HG02870 (cell line): ENCODE measurements around the gene CIAO1.
"Not testable (repeated sequence)": the region's sequence is repeated elsewhere in the genome, so short reads cannot be mapped to it uniquely, and the experiment has no call there.

Experiments used
- ATAC-seq: cut with Tn5 transposase; IDR thresholded peaks from one replicate; pipeline ENCODE4 v1.9.1; 2021; ENCODE audit warnings: mild to moderate bottlenecking, moderate library complexity; ENCODE audit not compliant: unreplicated experiment

CIAO1 gene

DNA sequence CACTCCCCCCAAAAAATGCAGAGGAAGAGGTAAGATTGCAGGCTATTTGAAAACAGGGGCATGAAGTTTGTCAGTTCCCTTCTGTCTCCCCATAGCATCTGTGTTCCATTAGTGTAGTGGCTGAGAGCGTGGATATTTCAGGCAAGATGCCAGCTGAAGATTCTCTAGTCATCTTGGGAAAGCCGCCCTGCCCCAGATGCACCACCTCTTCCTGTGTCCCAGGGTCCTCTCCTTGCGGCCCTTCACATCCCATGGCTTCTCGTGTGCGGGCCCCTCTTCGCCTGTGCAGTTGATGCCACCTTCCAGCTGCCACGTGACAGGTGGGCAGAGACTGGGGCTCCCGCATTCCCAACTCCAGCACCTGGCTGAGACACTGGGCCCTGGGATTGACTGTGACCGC is 16.4 kb upstream of the CIAO1 start:
- no peak for ATAC-seq

DNA sequence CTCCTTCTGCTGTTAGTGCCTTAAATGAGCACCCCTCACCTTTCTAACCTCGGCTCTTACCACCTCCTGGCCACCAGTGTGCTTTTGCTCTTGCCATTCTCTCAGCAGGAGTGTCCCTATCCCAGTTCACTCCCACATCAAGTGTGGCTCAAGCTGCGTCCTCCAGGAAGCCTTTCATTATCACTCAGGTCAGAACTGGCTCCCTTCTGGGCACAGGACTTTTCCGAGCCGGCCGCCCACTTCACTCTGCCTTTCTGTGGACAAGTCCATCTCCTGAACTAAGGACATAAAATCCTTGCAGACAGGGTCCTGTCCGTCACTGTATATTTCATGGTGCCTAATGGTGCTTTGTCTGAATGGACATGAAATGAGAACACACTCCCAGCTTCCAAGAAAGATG is 15.8 kb upstream of the CIAO1 start:
- ATAC-seq, result no peak

DNA sequence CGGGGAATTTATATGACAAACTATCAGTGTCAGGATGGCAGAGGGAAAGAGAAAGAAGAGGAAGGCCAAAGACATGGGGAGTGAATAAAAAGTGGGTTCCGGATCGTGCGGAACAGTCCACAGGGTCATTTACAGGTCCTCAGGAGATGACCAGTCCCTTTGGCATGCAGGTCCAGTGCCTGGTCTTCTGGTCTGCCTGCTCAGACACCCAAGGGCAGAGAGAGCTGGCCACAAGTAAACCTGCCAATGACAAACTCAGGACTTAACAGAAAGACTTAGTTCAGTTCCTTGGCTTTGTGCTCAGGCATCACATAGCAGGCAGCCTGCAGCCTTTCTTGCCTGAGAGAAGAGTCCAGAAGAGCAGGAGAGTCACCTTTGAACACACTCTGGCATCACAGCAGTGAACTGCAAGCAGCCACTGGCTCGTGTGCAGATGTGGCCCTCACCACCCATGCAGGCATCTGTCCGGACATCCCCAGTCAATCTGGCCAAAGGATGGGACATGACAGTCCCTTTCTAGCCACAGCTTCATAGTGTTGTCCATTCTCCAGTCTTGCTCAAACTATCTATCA is 14.2 kb upstream of the CIAO1 start:
- no peak for ATAC-seq

DNA sequence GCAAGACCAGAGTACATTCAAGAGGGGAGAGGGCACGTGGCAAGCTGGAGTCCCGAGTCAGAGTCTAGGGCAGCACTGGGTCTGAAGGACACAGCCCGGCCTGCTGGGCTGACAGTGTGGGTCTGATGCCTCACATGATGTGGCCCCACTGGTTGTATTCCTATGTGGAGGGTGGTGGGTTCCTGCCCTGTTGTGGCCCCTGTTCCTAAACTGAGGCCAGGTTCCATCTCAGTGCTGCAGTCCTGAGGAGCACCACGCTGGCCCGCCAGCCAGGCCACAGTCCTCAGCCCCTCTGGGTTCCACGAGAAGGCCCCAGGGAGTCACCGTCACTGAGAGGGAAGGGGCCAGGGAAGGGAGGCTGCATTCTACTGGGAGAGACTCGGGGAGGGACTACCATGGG is 13.5 kb upstream of the CIAO1 start:
- ATAC-seq, result no peak

DNA sequence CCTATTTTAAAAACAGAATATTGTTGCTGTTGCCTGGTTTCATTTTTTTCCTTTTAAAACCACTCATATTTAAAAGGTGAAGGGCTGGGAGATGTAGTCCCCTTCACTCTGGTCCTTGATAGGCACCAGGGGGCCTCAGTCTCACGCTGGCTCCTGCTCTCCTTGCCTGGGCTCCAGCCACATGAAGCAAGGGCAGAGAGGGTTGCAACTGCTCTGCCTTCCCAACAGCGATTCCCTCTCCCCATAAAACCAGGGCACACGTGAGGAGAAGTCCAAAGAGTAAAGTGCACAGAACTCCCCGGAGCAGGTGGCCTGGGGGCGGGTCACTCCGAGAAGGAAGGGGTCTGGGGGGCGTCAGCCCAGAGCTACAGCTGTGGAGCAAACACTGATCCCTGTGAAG is 13.0 kb upstream of the CIAO1 start:
- no peak for ATAC-seq

DNA sequence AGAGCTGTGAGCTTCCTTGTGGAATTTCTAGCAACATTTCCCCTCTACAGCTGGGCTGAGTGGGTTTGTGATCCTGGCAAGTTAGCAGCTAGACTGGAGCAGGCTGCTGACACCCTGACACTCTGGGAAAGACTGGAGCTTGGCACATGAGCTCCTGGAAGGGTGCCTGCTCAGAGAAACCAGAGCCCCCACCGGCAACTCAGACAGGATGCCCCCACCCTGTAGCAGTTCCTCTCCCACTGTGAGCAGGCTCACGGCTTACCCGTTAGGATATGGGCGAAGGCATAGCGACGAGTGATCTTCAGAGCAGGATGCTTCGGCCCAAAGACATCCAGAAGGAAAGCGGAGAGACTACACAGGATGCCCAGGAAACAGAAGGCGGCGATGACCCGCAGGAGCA is 11.5 kb upstream of the CIAO1 start:
- no peak for ATAC-seq

DNA sequence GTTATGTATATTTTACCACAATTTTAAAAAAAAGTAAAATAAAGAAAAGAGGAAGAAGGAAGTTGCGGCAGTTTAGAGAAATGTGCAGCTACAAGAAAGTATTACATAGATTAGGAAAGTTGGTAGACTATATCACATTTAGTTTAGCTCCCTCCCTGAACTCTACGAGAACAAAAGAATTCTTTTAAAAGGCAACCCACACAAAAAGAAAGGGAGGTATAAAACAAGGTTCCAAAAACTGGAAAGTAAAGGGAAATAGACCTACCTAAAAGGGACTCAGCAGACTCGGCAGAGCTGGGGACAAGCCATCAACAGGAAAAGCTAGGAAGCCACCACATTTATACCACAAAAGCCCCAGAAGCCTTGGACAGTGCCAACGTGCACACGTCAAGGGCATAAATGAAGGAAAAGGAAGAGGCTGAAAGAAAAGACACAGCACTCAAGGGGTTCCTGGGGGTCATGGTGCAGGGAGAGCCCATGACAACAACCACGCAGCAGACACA is 9.4 kb upstream of the CIAO1 start:
- ATAC-seq, result no peak

DNA sequence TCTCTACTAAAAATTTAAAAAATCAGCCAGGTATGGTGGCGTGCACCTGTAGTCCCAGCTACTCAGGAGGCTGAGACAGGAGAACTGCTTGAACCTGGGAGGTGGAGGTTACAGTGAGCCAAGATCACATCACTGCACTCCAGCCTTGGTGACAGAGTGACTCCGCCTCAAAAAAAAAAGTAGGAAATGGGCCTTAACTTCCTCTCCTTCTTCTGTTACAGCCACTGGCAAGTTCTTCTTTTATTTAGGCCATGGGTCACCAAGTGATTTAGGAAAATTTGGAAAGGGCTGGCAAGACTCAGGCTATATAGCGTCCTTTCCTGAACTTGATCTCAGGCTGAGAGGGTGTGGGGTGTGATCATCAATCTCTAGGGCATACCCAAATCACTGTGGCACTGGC is 8.3 kb upstream of the CIAO1 start:
- ATAC-seq, result not testable (repeated sequence)

DNA sequence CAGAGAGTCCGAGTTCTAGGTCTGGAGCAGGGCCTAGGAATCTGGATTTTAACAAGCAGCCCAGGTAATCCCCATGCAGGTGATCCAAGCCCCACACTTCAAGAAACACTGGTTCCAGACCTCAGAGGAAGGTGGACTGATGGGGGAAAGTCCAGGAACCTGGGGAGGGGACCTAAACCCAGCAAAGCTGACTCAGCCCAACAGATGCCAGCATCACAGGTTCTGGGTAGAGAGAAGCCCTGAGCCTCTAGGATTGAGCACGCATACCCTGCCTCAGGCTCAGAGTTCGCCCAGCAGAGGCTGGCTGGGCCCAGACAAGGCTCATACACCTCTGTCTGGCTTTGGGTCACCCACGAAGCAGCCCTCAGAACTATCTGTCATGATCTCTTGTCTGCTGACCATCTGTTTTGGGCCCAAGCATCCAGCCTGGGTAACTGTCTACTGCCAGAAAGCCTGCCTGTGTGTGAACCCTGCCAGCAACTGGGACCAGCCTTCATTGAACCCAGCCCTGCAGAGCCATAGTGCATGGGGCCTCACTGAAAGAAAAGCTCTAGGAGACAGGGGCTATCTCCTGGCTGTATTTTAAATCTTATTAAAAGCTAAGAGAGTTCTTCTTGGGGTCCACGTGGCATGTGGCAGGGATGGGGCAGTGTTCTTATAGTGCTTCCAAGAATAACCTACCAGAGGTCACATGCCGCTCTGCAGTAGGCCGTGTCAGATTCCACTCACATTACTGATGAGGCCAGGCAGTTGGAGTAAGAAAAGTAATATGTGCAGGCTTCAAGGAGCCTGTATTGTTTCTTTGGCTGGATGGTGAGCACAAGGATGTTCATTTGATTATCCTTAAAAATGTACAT is 7.6 kb upstream of the CIAO1 start:
- no peak for ATAC-seq

DNA sequence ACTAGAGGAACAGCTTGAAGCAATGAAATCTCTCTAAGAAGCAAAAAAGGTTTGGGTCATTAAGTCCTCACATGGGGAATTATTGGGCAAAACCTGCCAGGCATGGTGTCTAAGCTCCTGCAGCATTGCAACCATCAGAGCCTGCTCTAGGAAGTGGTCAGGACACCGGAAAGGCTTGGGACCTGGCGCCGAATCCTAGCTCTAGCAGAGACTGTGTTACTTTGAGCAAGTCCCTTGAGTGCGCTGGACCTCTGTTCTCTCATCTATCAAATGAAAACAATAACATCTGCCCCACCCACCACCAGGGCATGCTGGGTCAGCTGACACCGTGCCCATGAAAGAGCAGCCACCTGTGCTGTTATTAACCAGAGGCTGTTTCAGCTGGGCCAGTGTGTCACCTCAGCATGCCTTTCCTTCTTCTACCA is 6.5 kb upstream of the CIAO1 start:
- ATAC-seq, result no peak

DNA sequence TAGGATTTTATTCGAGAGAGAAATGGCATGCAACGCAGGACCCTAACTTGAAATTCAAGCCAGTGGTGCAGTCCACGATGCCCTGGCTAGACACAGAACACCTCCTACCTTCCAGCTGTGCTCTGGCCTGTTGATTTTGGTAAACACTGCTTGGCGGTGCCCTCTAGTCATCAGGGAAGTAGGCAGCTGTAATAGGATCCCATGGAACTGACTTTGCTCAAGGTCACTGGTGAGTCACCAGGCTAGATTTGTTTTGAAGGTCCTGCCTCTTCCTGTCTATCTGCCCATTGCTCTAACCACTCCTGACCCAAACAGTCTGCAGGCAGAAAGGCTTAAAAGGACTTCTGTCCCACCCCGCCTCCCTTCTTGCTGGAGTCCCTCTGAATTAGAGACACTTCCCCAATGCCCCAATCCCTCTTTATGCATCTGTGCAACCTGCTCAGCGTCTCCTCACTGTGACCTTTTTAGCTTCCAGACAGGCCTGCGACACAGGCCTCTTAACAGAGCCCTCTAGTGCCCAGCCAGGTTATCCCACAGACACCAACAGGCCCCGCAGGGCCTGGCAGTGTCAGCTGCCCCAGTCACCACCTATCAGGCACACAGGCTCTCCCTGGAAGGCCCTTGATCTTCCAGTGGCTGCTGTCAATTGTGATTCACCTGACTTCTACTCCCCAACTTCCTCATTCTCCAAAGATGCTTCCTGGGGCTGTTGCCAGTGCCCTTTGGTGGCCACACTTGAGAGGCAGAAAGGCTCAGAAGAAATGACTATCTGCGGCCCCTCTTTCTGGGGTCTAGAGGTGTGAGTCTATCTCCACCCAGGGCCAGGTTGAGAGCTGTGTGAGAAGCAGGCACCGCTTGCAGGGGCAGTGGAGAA is 5.4 kb upstream of the CIAO1 start:
- ATAC-seq, result no peak

DNA sequence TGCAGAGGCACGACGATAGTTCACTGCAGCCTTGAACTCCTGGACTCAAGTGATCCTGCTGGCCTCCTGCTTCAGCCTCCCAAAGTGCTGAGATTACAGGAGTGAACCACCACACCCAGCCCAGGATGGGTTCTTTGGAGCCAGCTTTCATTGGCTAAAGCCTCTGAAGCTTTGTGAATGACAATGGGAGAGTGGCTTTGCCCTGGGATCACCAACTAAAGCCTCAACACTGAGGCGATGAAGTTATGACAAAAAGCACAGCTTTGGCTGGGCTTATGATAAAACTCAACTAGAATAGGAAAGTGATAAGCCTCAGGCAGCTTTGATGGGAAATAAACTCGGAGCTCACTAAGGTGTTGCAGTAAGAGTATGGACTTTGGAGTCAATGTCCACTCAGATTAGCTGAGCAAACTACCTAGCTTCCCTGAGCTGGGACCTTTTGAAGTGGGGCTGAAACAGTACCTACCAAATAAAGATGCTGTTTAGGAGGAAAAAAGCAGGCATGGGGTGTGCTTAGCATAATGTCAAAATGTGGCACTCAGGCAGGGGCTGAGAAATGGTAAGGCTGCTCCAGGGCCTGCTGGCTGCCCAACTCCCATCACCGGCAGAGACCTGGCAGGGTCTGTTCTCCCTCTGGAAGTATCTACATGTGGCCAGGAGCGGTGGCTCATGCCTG is 4.6 kb upstream of the CIAO1 start:
- ATAC-seq, result no peak

DNA sequence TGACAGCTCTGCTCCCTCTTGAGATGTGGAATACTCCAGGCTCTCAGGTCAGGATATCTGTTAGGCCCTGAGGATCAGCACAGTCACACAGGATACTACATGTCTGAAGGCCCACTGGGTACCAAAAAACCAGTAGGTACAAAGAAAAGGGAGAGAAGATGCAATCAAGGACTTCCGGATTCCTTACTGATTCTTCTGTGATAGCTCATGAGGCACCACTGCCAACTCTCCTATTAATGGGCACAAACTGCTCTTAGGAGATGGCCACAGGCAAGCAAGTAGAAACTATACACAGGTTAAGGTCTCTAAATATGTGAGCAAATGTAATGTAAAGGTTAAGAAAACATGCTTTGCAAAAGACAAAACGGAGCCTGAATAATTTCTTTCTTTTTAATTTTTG is 3.7 kb upstream of the CIAO1 start:
- ATAC-seq, result no peak

DNA sequence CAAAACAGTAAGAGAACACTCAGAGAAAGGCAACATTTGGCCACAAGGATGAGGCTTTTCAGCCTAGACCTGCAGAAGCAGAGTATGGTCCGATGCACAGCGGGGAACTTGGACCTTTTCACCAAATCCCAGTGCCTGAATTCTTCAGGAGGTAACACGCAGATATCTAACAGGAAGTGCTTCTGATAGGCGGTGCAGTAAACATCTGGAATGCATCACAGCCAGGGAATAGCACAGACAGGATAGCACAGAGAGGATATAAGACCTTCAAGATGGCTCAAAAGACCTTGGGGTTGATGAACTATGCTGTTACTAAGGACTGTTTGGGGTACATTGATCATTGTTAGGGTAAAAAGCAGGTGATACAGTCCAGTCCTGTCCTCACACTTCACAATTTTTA is 1.9 kb upstream of the CIAO1 start:
- ATAC-seq, result no peak

DNA sequence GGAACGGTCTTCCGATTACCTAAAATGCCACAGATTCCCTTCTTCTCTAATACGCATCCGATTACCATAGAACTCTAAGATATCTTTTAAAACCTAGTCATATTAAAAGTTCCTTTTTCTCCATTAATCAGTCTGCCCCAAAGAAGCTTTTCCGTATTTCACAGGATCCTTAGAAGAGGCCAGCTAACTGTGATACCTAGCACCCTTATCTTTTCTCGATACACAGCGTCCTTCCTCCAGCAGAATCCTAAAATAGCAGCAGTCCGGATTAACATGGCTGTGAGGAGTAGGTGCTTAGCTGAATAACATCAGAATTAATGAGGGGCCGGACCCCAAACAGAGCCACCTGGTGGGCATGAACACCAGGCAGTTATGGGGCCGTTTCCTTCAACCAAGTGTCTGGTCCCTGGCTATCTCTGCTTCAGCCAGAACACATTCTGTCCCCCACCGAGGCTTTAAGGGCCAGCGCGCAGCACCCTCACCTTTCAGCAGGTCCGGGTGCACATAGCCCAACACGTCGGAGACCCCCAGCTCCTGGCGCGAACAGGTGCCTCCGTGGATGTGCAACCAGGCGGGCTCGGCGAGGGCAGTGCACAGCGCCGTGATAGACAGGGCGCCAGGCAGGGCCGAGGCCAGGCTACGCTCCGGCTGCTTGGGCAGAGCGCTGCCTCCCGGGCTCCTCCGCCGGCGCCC is 1.2 kb upstream of the CIAO1 start:
- ATAC-seq, result no peak

DNA sequence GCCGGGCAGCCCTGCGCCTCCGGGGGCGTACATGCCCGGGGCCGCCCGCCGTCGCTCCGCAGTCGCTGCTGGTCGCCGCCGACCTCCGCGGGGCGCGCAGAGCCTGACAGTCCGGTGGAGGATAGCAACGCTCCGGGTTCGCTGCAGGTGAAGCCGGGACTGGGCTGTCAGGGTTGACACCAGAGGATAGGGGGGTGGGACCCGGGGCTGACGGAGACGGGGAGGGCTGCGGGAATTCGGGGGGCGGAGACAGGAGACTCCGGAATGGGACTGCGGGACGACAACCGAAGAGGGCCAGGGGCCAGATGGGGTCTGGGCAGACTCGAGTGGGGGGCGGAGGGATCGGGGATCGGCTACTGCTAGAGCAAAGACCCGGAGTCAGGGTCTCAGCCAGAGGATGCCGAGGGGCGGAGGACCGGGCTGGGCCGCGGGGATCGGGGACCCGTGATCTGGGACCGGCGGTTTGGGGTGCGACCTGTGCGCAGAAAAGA is 631 bp upstream of the CIAO1 start:
- no peak for ATAC-seq

DNA sequence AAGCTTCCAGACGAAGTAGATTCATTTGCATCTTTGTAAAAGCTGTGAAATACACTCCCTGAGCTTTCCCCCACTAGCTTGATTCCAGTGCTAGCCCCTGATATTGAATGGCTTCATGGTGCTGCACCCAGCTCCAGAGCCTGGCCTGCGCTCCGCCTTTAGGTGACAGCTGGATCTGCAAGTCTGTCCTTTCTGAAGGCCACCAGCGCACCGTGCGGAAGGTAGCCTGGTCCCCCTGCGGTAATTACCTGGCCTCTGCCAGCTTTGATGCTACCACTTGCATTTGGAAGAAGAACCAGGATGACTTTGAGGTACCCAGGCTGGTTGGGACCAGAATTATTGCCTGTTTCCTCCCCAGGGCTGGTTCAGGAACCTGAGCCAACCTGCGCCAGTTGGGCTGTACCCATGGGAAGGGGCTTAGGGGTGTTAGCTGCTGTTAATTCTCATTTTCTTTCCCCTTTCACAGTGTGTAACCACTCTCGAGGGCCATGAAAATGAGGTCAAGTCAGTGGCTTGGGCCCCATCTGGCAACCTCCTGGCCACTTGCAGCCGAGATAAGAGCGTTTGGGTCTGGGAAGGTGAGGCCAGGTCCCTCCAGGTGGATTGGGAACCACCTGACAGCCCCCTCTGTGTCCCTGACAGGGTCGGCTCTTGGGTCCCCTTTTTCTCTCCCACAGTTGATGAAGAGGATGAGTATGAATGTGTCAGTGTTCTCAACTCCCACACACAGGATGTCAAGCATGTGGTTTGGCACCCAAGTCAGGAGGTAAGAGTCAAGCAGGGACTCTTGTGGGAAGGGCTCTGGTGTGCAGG is 1.3 kb downstream of the CIAO1 start:
- no peak for ATAC-seq

DNA sequence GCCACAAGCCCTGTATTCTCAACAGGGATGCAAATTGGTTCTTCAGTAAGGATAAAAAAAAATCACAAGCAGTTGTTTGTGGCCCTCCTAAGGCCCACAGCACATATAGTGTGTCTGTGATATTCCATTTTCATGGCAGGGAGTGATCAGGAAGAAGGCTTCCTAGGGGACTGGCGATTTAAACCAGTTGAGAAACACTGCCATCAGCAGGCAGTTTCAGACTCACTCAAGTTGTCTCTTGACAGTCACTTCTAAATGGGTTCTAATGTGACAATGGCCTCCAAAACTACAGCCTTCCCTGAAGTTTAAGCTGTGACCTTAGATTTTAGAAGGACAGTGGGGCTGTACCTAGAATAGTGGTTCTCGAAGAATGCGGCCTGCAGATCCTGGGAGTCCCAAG is 6.0 kb downstream of the CIAO1 start:
- ATAC-seq, result no peak

DNA sequence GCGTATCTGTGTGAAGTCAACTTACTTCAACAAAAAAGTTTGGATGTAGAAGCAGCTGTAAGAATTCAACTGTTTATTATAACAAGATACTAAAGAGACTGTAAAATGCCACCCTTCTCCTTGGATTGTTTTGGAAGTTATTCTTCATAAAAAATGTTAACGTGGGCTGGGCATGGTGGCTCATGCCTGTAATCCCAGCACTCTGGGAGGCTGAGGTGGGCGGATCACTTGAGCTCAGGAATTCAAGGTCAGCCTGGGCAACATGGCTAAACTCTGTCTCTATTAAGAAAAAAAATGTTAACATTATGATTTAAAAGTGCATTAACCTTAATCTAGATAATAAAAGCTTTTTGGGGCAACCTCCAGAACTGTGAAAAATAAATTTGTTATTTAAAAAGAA is 7.7 kb downstream of the CIAO1 start:
- no peak for ATAC-seq
